ENCODE measurements around the gene CREBL2. TPM values are rescaled to one million over a fixed set of nuclear protein-coding genes. Genes with fewer than 3 reads are reported as not detected.

CREBL2 gene
- total and polyA plus RNA-seq, 9 donors: 23.7 to 58.9 (median 38.2) TPM

GRCh38 chr12:12624498-12624992, 12.9 kb downstream of the CREBL2 start:
- WGBS, 3 donors: 86 to 97% (median 94%) methylated on average over 5 of the region's 5 CpGs
- intact Hi-C loops (cut with DNase I): no loop called here
- TF ChIP-seq EP300 (IDR thresholded peaks at IDR 0.05): no peak
- no peak for TF ChIP-seq POLR2A (IDR thresholded peaks at IDR 0.05)
- TF ChIP-seq CTCF (IDR thresholded peaks at IDR 0.05): no peak
- DNase-seq: no peak
- H3K27me3 ChIP-seq: no peaks in the 10 kb centered on the region
- no peaks in the 10 kb centered on the region for H3K36me3 ChIP-seq
- peaks cover 4% of the 10 kb centered on the region for H3K4me1 ChIP-seq (ENCODE audit: insufficient read depth)
- H3K9me3 ChIP-seq: no peaks in the 10 kb centered on the region
- no peak overlapping the region for H3K4me3 ChIP-seq
- no peak overlapping the region for H3K27ac ChIP-seq

GRCh38 chr12:12626471-12626870, 14.8 kb downstream of the CREBL2 start:
- TF ChIP-seq EP300 (IDR thresholded peaks at IDR 0.05): no peak
- TF ChIP-seq POLR2A (IDR thresholded peaks at IDR 0.05): no peak
- TF ChIP-seq CTCF (IDR thresholded peaks at IDR 0.05): no peak
- 88 to 94% (median 94%) methylated on average over 2 of the region's 2 CpGs for WGBS, 3 donors
- Histone ChIP-seq H3K9me3 (no peaks in the 10 kb centered on the region), H3K4me3 (no peak overlapping the region), H3K27me3 (no peaks in the 10 kb centered on the region), H3K36me3 (no peaks in the 10 kb centered on the region), H3K4me1 (ENCODE audit: insufficient read depth) (peaks cover 4% of the 10 kb centered on the region), H3K27ac (no peak overlapping the region)
- no peak for DNase-seq
- intact Hi-C loops (cut with DNase I): no loop called here

GRCh38 chr12:12627308-12627827, 15.7 kb downstream of the CREBL2 start:
- 90 to 99% (median 96%) methylated on average over 2 of the region's 2 CpGs for WGBS, 3 donors
- no peak for DNase-seq
- no peaks in the 10 kb centered on the region for H3K36me3 ChIP-seq
- no peak overlapping the region for H3K27ac ChIP-seq
- intact Hi-C loops (cut with DNase I): no loop called here
- no peaks in the 10 kb centered on the region for H3K27me3 ChIP-seq
- TF ChIP-seq POLR2A (IDR thresholded peaks at IDR 0.05) (no peak), CTCF (IDR thresholded peaks at IDR 0.05) (no peak), EP300 (IDR thresholded peaks at IDR 0.05) (no peak)
- H3K9me3 ChIP-seq: no peaks in the 10 kb centered on the region
- peaks cover 4% of the 10 kb centered on the region for H3K4me1 ChIP-seq (ENCODE audit: insufficient read depth)
- no peak overlapping the region for H3K4me3 ChIP-seq

- Histone ChIP-seq H3K4me3 (no peak overlapping the region), H3K27ac (no peak overlapping the region), H3K9me3 (no peaks in the 10 kb centered on the region), H3K4me1 (ENCODE audit: insufficient read depth) (peaks cover 4% of the 10 kb centered on the region), H3K36me3 (no peaks in the 10 kb centered on the region), H3K27me3 (no peaks in the 10 kb centered on the region)
- DNase-seq: no peak
- WGBS, 3 donors: 98 to 99% (median 99%) methylated on average over 4 of the region's 4 CpGs
- intact Hi-C loops (cut with DNase I): no loop called here
- TF ChIP-seq CTCF (IDR thresholded peaks at IDR 0.05) (no peak), EP300 (IDR thresholded peaks at IDR 0.05) (no peak), POLR2A (IDR thresholded peaks at IDR 0.05) (no peak)
These were observed 16.3 kb downstream of the CREBL2 start for GRCh38 chr12:12628013-12628412.
